OCI-LY7 (cell line): ENCODE data around the gene ABLIM1.

ENCODE experiments used
- CTCF ChIP-seq: fragments of 200-600 bp; sonication (generic); conservative IDR thresholded peaks from 2 replicates; pipeline ENCODE4 v1.5.1; 2014; ENCODE audit warnings: mild to moderate bottlenecking, antibody characterized with exemption, low read length, moderate library complexity, mixed read lengths
- EZH2phosphoT487 ChIP-seq: fragments of 200-600 bp; sonication (generic); IDR thresholded peaks from 2 replicates; pipeline ENCODE4 v1.6.1; 2018; ENCODE audit warnings: low read depth, borderline replicate concordance, mild to moderate bottlenecking, mixed run types, antibody characterized with exemption, low read length, moderate library complexity, mixed read lengths

GRCh38 chr10:114508376-114508775 is 149.7 kb downstream of the ABLIM1 start:
- no peak for TF ChIP-seq CTCF
- no peak for TF ChIP-seq EZH2phosphoT487
